HepG2 (cell line): ENCODE measurements around the gene RCCD1. TPM values are rescaled to one million over a fixed set of nuclear protein-coding genes. Genes with fewer than 3 reads are reported as not detected.

Experiments
- ATAC-seq: fragments of 200-7000 bp; cut with Tn5 transposase; 3 replicates; pipeline ENCODE4 v1.9.1; 2020; ENCODE audit warnings: mild to moderate bottlenecking, moderate library complexity
- BruUV-seq: library from RNA; stranded (reverse); fragments of 400-500 nt; replicated peaks from 2 replicates; lab custom pipeline; 2021; lab: Mats Ljungman, UMichigan
- CTCF ChIA-PET: fragments of 300-600 bp; formaldehyde crosslinking; extraction: SDS; loops from one replicate; lab custom pipeline; 2021; ENCODE audit warnings: low total read pairs, inconsistent platforms, low intra/inter-chr PET ratio; lab: Yijun Ruan, JAX
- POLR2A ChIA-PET: fragments of 350-600 bp; sonication (Branson Sonifier 250); formaldehyde crosslinking; loops from one replicate; lab custom pipeline; 2020; ENCODE audit warnings: antibody characterized with exemption, inconsistent platforms; lab: Yijun Ruan, JAX
- DNase-seq: peaks from one replicate; pipeline ENCODE4 v3.0.0-alpha.2; 2015; ENCODE audit warnings: low spot score
- FAIRE-seq: peaks from 3 replicates; lab custom pipeline; 2011; peaks lifted over from hg19 to GRCh38; lab: Jason Lieb, UNC
- H2AFZ ChIP-seq: one replicate; pipeline ENCODE4 v1.6.1; 2011; ENCODE audit warnings: low read length, inconsistent platforms
- H3K27ac ChIP-seq: fragments of 300-600 bp; 3 replicates; pipeline ENCODE4 v1.8.0; 2011; ENCODE audit warnings: mixed run types, mild to moderate bottlenecking, mixed read lengths, low read length, inconsistent platforms; ENCODE audit not compliant: insufficient read depth; ENCODE audit errors: extremely low read length
- H3K27me3 ChIP-seq, 2 experiments: fragments of 200-600 bp in 1 of 2; 2 replicates in 1 of 2; 3 replicates in 1 of 2; pipeline versions ENCODE4 v1.6.0 to v1.8.0; 2011; ENCODE audit warnings: low read length in 2 of 2, mild to moderate bottlenecking in 2 of 2, moderate library complexity in 2 of 2, inconsistent platforms in 1 of 2; ENCODE audit not compliant: insufficient read depth in 2 of 2, control insufficient read depth in 1 of 2
- H3K36me3 ChIP-seq, 2 experiments: fragments of 200-600 bp in 1 of 2; replicated peaks in 1 of 2; 2 replicates in 1 of 2; 3 replicates in 1 of 2; pipeline versions ENCODE4 v1.5.1 to v1.8.0; 2011; ENCODE audit warnings: low read length in 2 of 2, inconsistent platforms in 1 of 2; ENCODE audit not compliant: insufficient read depth in 2 of 2, control insufficient read depth in 1 of 2
- H3K4me1 ChIP-seq: 2 replicates; pipeline ENCODE4 v1.5.1; 2012; ENCODE audit warnings: low read length, inconsistent platforms; ENCODE audit not compliant: insufficient read depth
- H3K4me2 ChIP-seq: 2 replicates; pipeline ENCODE4 v1.6.0; 2011; ENCODE audit warnings: low read depth, low read length, inconsistent platforms
- H3K4me3 ChIP-seq, 3 experiments: fragments of 200-600 bp in 1 of 3; sonication (generic), shearing (Covaris generic) in 1 of 3; replicated peaks in 1 of 3; 2 replicates each; pipeline ENCODE4 v1.5.1; 2011 to 2016; ENCODE audit warnings: low read length in 3 of 3, inconsistent platforms in 2 of 3, low read depth in 2 of 3, mild to moderate bottlenecking in 2 of 3, control low read depth in 1 of 3, mixed read lengths in 1 of 3; ENCODE audit not compliant: insufficient read depth in 1 of 3
- H3K79me2 ChIP-seq: one replicate; pipeline ENCODE4 v1.6.1; 2011; ENCODE audit warnings: low read length, inconsistent platforms; ENCODE audit not compliant: insufficient read depth
- H3K9ac ChIP-seq: 2 replicates; pipeline ENCODE4 v1.6.0; 2011; ENCODE audit warnings: mild to moderate bottlenecking, low read depth, low read length, inconsistent platforms; ENCODE audit not compliant: insufficient read depth
- H3K9me3 ChIP-seq: 2 replicates; pipeline ENCODE4 v1.5.1; 2012; ENCODE audit warnings: mild to moderate bottlenecking, low read length
- H4K20me1 ChIP-seq: 2 replicates; pipeline ENCODE4 v1.6.0; 2011; ENCODE audit warnings: inconsistent platforms, mild to moderate bottlenecking, low read length, moderate library complexity; ENCODE audit not compliant: insufficient read depth
- KDM2A ChIP-seq: sonication (generic); formaldehyde crosslinking; IDR thresholded peaks from 2 replicates; pipeline ENCODE4 v1.4.0; 2020; ENCODE audit warnings: low read depth, missing genetic modification reagents, borderline replicate concordance
- NFKB2 ChIP-seq: sonication (generic); formaldehyde crosslinking; IDR thresholded peaks from 2 replicates; pipeline ENCODE4 v1.4.0; 2020; ENCODE audit warnings: missing genetic modification reagents, borderline replicate concordance
- NONO ChIP-seq, 2 experiments: fragments of 450-650 bp in 1 of 2; sonication (generic) in 1 of 2; formaldehyde crosslinking in 1 of 2; IDR thresholded peaks in 1 of 2; conservative IDR thresholded peaks in 1 of 2; 2 replicates each; pipeline versions ENCODE4 v1.6.1 to v1.8.0; 2017 to 2022; ENCODE audit warnings: mild to moderate bottlenecking in 1 of 2, missing genetic modification reagents in 1 of 2, moderate library complexity in 1 of 2
- U2AF2 ChIP-seq: fragments of 200-400 bp; formaldehyde crosslinking; IDR thresholded peaks from 2 replicates; pipeline ENCODE4 v1.6.1; 2017; ENCODE audit warnings: low read depth, mild to moderate bottlenecking, low read length
- ZKSCAN5 ChIP-seq: sonication (generic); formaldehyde crosslinking; IDR thresholded peaks from 2 replicates; pipeline ENCODE4 v1.5.1; 2020; ENCODE audit warnings: mild to moderate bottlenecking, missing genetic modification reagents
- ZNF883 ChIP-seq: sonication (generic); formaldehyde crosslinking; IDR thresholded peaks from 2 replicates; pipeline ENCODE4 v1.5.1; 2020; ENCODE audit warnings: mild to moderate bottlenecking, missing genetic modification reagents; ENCODE audit errors: not compliant biosample characterization
- WGBS: methylation state at CpG from one replicate; pipeline ENCODE4 v1.1.6; 2017; ENCODE audit warnings: low lambda C conversion rate; 5-methylcytosine and 5-hydroxymethylcytosine counted together
- in situ Hi-C: cut with HindIII; loops from 2 replicates; pipeline ENCODE4 v1.10.0; 2017; ENCODE audit warnings: low pct_unique_long_range_greater_than_20kb; ENCODE audit not compliant: extremely low pct_ligation_motif_present
- intact Hi-C: fragments of 100-400 bp; cut with micrococcal nuclease; formaldehyde crosslinking; loops from one replicate; pipeline ENCODE4 v1.10.0; 2022; ENCODE audit not compliant: unreplicated experiment
- polyA plus RNA-seq, 8 experiments: library from polyadenylated mRNA; depleted of rRNA in 3 of 8; stranded (reverse) in 7 of 8; unstranded in 1 of 8; fragments of >200 nt; fragmentation: Illumina TruSeq in 4 of 8; extraction: Trizol in 4 of 8; gene quantifications; 2 replicates each; pipeline versions ENCODE4 v1.2.1 to v1.2.3, GENCODE V29; 2011 to 2016; ENCODE audit warnings: low read depth in 4 of 8, missing spikeins in 1 of 8, mixed read lengths in 1 of 8; ENCODE audit not compliant: insufficient read depth in 1 of 8
- total RNA-seq, 5 experiments: library from RNA; depleted of rRNA; stranded (reverse); fragments of >200 nt; fragmentation: Illumina TruSeq; extraction: Trizol; gene quantifications; 2 replicates each; pipeline ENCODE4 v1.2.3, GENCODE V29; 2016; ENCODE audit warnings: low read depth in 1 of 5
- TF ChIP-seq, protein P1 (sequence below): IDR thresholded peaks from 2 replicates; pipeline ENCODE4 v1.6.1; 2016; ENCODE audit warnings: missing genetic modification reagents, missing compliant biosample characterization
- TF ChIP-seq, protein P2 (sequence below): IDR thresholded peaks from 2 replicates; pipeline ENCODE4 v1.6.1; 2016; ENCODE audit warnings: missing compliant biosample characterization, missing genetic modification reagents, borderline replicate concordance
- TF ChIP-seq, protein P3 (sequence below): sonication (generic); formaldehyde crosslinking; IDR thresholded peaks from 2 replicates; pipeline ENCODE4 v1.4.0; 2020; ENCODE audit warnings: mild to moderate bottlenecking, low read depth, missing genetic modification reagents
- TF ChIP-seq, protein P4 (sequence below): IDR thresholded peaks from 2 replicates; pipeline ENCODE4 v1.6.1; 2016

RCCD1 gene
- total and polyA plus RNA-seq, 2 of the 13 experiments (the other 11 are each of a cell fraction or from before 2014, with no cell fraction given) = 14.1 to 15.1 TPM

DNA sequence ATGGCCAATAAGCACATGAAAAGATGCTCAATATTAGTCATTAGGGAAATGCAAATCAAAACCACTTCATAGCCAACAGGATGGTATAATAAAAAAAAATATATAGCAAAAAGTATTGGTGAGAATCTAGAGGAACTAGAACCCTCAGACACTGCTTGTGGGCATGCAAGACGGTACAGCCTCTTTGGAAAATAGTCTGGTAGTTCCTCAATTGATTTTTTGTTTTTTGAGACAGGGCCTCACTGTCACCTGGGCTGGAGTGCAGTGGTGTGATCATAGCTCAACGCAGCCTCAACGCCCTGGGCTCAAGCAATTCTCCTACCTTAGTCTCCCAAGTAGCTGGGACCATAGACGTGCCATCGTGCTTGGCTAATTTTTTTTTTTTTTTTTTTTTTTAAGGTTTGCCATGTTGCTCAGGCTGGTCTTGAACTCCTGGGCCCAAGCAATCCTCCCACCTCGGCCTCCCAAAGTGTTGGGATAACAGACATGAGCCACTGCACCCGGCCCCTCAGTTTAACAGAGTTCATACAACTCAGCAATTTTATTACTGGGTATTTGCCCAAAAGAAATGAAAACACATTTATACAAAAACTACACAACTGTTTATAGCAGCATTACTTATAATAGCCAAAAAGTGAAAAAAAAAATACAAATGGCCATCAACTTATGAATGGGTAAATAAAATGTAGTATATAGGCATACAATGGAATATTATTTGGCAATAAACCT, 34.5 kb downstream of the RCCD1 start:
- Histone ChIP-seq H3K4me1 (peaks cover 34% of the 10 kb centered on the region), H2AFZ (no peak overlapping the region), H3K79me2 (peaks cover 92% of the 10 kb centered on the region), H4K20me1 (peaks cover 7% of the 10 kb centered on the region), H3K9me3 (no peaks in the 10 kb centered on the region), H3K27me3 (no peaks in the 10 kb centered on the region), H3K36me3 (0 out of 5 replicates have a peak, but pooled peaks cover 0 to 11% of the 10 kb centered on the region in 2 experiments), H3K4me3 (no peak overlapping the region), H3K9ac (no peak overlapping the region), H3K4me2 (no peak overlapping the region), H3K27ac (no peak overlapping the region)
- BruUV-seq = no TSS peak
- ChIA-PET CTCF (no interaction called here), POLR2A (no interaction called here)
- in situ Hi-C loops = no loop called here
- intact Hi-C loops = no loop called here
- ATAC-seq = no peak
- no peak for FAIRE-seq
- no peak for DNase-seq
- TF ChIP-seq, protein P1, sequence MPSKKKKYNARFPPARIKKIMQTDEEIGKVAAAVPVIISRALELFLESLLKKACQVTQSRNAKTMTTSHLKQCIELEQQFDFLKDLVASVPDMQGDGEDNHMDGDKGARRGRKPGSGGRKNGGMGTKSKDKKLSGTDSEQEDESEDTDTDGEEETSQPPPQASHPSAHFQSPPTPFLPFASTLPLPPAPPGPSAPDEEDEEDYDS = no peak
- TF ChIP-seq, protein P2, sequence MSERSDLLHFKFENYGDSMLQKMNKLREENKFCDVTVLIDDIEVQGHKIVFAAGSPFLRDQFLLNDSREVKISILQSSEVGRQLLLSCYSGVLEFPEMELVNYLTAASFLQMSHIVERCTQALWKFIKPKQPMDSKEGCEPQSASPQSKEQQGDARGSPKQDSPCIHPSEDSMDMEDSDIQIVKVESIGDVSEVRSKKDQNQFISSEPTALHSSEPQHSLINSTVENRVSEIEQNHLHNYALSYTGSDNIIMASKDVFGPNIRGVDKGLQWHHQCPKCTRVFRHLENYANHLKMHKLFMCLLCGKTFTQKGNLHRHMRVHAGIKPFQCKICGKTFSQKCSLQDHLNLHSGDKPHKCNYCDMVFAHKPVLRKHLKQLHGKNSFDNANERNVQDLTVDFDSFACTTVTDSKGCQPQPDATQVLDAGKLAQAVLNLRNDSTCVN = no peak
- TF ChIP-seq, protein P3, sequence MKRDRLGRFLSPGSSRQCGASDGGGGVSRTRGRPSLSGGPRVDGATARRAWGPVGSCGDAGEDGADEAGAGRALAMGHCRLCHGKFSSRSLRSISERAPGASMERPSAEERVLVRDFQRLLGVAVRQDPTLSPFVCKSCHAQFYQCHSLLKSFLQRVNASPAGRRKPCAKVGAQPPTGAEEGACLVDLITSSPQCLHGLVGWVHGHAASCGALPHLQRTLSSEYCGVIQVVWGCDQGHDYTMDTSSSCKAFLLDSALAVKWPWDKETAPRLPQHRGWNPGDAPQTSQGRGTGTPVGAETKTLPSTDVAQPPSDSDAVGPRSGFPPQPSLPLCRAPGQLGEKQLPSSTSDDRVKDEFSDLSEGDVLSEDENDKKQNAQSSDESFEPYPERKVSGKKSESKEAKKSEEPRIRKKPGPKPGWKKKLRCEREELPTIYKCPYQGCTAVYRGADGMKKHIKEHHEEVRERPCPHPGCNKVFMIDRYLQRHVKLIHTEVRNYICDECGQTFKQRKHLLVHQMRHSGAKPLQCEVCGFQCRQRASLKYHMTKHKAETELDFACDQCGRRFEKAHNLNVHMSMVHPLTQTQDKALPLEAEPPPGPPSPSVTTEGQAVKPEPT (CRISPR knock-in tag) = no peak
- TF ChIP-seq NONO (IDR thresholded peaks at IDR 0.05) (no peak), NONO (CRISPR knock-in tag; conservative IDR thresholded peaks at IDR 0.05) (no peak), KDM2A (CRISPR knock-in tag) (no peak), ZKSCAN5 (no peak), NFKB2 (CRISPR knock-in tag) (no peak), U2AF2 (no peak), ZNF883 (no peak)
- TF ChIP-seq, protein P4, sequence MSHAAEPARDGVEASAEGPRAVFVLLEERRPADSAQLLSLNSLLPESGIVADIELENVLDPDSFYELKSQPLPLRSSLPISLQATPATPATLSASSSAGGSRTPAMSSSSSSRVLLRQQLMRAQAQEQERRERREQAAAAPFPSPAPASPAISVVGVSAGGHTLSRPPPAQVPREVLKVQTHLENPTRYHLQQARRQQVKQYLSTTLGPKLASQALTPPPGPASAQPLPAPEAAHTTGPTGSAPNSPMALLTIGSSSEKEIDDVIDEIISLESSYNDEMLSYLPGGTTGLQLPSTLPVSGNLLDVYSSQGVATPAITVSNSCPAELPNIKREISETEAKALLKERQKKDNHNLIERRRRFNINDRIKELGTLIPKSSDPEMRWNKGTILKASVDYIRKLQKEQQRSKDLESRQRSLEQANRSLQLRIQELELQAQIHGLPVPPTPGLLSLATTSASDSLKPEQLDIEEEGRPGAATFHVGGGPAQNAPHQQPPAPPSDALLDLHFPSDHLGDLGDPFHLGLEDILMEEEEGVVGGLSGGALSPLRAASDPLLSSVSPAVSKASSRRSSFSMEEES (CRISPR knock-in tag) = no peak
- 79% methylated on average over 7 of the region's 7 CpGs for WGBS
